Activated naive CD8-positive, alpha-beta T cell (primary cell): Measurements from ENCODE around the gene FKBP1B.
"Not testable (repeated sequence)": the region's sequence is repeated elsewhere in the genome, so short reads cannot be mapped to it uniquely, and the experiment has no call there.

Experiments used
- H3K27ac Mint-ChIP-seq: one replicate; pipeline ENCODE4 v1.8.0; 2021; ENCODE audit warnings: mixed read lengths
- H3K27me3 Mint-ChIP-seq: one replicate; pipeline ENCODE4 v1.8.0; 2021; ENCODE audit warnings: mixed read lengths
- H3K36me3 Mint-ChIP-seq: one replicate; pipeline ENCODE4 v1.8.0; 2021; ENCODE audit warnings: mixed read lengths
- H3K4me1 Mint-ChIP-seq: one replicate; pipeline ENCODE4 v1.8.0; 2021; ENCODE audit warnings: low read depth, mixed read lengths
- H3K4me3 Mint-ChIP-seq: one replicate; pipeline ENCODE4 v1.8.0; 2021; ENCODE audit warnings: mild to moderate bottlenecking, mixed read lengths
- H3K9me3 Mint-ChIP-seq: one replicate; pipeline ENCODE4 v1.8.0; 2021; ENCODE audit warnings: low read depth, mixed read lengths

The FKBP1B gene

GRCh38 chr2:24049485-24050021 is at the start of gene FKBP1B:
FKBP1B (plus strand) TSS chr2:24049741; CDS start chr2:24049850, 109 bp downstream.
- no peak within 1 kb of the TSS for H3K4me3 Mint-ChIP-seq
- H3K27ac Mint-ChIP-seq: no peak within 1 kb of the TSS
- H3K9me3 Mint-ChIP-seq: no peaks in the 10 kb centered on the region

DNA sequence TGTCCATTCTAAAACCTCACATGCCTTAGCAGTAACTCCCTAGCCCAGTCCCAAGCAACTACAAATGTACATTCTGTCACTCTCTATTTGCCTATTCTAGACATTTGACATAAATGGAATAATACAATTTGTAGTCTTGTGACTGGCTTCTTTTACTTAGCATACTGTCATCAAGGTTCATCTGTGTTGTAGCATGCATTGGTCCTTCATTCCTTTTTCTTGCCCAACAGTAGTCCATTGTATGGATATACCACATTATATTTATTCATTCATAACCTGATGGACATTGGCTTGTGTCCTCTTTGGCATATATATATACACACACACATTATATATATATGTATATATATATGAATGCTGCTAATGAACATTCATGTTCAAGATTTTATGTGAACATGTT is 41.8 kb upstream of the FKBP1B start:
- H3K4me1 Mint-ChIP-seq: peaks cover 5% of the 10 kb centered on the region
- no peaks in the 10 kb centered on the region for H3K36me3 Mint-ChIP-seq
- H3K27ac Mint-ChIP-seq: no peak overlapping the region

More at GRCh38 chr2:24049485-24050021, at the start of gene FKBP1B:
- no peaks in the 10 kb centered on the region for H3K36me3 Mint-ChIP-seq
- peaks cover 1% of the 10 kb centered on the region for H3K27me3 Mint-ChIP-seq
- peaks cover 25% of the 10 kb centered on the region for H3K4me1 Mint-ChIP-seq

GRCh38 chr2:24008672-24009366 is 40.7 kb upstream of the FKBP1B start:
- Mint-ChIP-seq H3K4me1 (peaks cover 5% of the 10 kb centered on the region), H3K27me3 (peaks cover 20% of the 10 kb centered on the region), H3K36me3 (no peaks in the 10 kb centered on the region), H3K4me3 (peak overlapping the region; percentile 60), H3K27ac (no peak overlapping the region), H3K9me3 (no peaks in the 10 kb centered on the region)

More for the DNA sequence above, 41.8 kb upstream of the FKBP1B start:
- Mint-ChIP-seq H3K9me3 (no peaks in the 10 kb centered on the region), H3K4me3 (no peak overlapping the region), H3K27me3 (peaks cover 15% of the 10 kb centered on the region)

GRCh38 chr2:24009367-24009679 is 40.2 kb upstream of the FKBP1B start:
- Mint-ChIP-seq H3K36me3 (no peaks in the 10 kb centered on the region), H3K27ac (no peak overlapping the region), H3K4me3 (peak overlapping the region; percentile 60), H3K27me3 (peaks cover 20% of the 10 kb centered on the region), H3K4me1 (peaks cover 5% of the 10 kb centered on the region), H3K9me3 (no peaks in the 10 kb centered on the region)

GRCh38 chr2:24009680-24010476 is 39.7 kb upstream of the FKBP1B start, which contains the start of gene MFSD2B:
MFSD2B (plus strand) TSS chr2:24010085; CDS start chr2:24010097, 12 bp downstream.
- no peak within 1 kb of the TSS for H3K27ac Mint-ChIP-seq
- H3K4me1 Mint-ChIP-seq: peaks cover 5% of the 10 kb centered on the region

GRCh38 chr2:24010477-24011249 is 38.9 kb upstream of the FKBP1B start:
- Mint-ChIP-seq H3K4me3 (no peak overlapping the region), H3K27me3 (peaks cover 22% of the 10 kb centered on the region), H3K9me3 (no peaks in the 10 kb centered on the region), H3K4me1 (peaks cover 5% of the 10 kb centered on the region), H3K36me3 (no peaks in the 10 kb centered on the region), H3K27ac (no peak overlapping the region)

More at GRCh38 chr2:24009680-24010476, 39.7 kb upstream of the FKBP1B start, which contains the start of gene MFSD2B:
- Mint-ChIP-seq H3K9me3 (no peaks in the 10 kb centered on the region), H3K36me3 (no peaks in the 10 kb centered on the region), H3K27me3 (peaks cover 22% of the 10 kb centered on the region), H3K4me3 (peak within 1 kb of the TSS; percentile 60)

DNA sequence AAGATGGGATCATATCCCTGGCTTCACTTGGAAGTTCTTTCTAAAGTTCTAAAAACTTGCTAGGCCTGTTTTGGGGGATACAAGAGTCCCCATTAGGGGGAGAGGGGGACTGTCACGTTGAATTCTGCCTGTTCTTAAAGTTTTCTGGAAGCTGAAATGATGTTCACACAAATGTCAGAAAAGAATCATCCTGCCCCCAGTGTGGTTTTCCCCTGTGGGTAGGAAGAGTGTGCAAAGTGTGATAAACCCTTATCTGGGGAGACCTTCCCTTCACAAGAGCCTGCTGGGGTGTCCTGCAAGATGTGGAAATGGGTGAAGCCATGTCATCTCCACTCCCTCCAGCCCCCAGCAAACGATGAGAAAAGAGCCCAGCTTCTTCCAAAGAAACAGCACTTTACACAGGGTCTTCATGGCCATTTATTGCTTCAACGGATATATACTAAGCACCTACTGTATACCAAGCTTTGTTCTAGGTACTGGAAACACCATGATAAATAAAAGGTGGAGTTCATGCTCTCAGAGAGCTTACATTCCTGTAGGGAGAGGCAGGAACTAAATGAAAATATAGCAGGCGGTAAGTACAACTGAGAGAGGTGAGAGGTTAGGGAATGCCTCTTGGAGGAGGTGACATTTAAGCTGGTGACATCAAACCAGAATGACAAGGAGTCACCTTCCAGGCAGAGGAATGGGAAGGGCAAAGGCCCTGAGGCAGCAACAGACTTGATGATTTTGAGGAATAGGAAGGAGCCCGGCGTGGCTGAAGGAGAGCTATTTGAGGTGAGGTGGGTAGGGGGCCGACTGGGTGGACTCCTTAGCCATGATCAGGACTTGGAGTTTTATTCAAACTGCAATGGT is 38.1 kb upstream of the FKBP1B start:
- Mint-ChIP-seq H3K4me1 (peaks cover 5% of the 10 kb centered on the region), H3K36me3 (no peaks in the 10 kb centered on the region), H3K9me3 (no peaks in the 10 kb centered on the region), H3K27ac (no peak overlapping the region), H3K4me3 (peak overlapping the region; percentile 34), H3K27me3 (peaks cover 22% of the 10 kb centered on the region)

DNA sequence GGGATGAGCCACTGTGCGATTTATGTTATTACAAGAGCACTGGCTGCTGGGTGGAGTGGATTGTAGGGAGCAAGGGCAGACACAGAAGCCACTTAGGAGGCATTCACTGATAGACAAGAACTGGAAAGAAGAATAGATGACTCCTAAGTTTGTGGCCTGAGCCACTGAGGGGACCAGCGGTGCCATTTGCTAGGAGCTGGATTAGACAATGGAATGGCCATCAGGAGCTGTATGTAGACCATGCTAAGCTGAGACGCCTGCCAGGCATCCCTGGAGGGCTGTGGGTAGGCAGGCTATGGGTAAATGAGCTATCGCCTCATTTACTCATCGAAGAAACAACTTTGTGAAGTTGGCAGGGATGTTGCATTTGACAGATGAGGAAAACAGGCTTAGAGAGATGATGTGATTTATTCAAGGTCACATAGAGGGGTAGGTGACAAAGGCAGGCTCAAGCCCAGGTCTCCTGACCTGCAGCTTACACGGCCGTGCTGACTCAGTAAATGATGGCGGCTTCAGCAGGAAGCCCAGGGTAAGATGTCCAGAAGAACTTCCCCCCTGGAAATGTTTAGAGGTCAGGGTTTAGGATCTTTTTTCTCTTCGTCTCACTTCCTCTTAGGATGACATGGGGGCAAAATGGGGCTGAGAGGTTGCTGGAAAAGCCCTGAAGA is 36.9 kb upstream of the FKBP1B start:
- H3K4me1 Mint-ChIP-seq: peaks cover 5% of the 10 kb centered on the region
- no peak overlapping the region for H3K27ac Mint-ChIP-seq
- H3K4me3 Mint-ChIP-seq: no peak overlapping the region
- H3K9me3 Mint-ChIP-seq: no peaks in the 10 kb centered on the region
- H3K27me3 Mint-ChIP-seq: peaks cover 22% of the 10 kb centered on the region
- H3K36me3 Mint-ChIP-seq: no peaks in the 10 kb centered on the region

GRCh38 chr2:24014902-24015301 is 34.6 kb upstream of the FKBP1B start:
- not testable (repeated sequence) for H3K4me1 Mint-ChIP-seq, H3K27ac Mint-ChIP-seq, H3K9me3 Mint-ChIP-seq, H3K4me3 Mint-ChIP-seq, H3K36me3 Mint-ChIP-seq
- peaks cover 18% of the 10 kb centered on the region for H3K27me3 Mint-ChIP-seq

GRCh38 chr2:24015562-24016375 is 33.8 kb upstream of the FKBP1B start:
- peaks cover 3% of the 10 kb centered on the region for H3K4me1 Mint-ChIP-seq
- no peaks in the 10 kb centered on the region for H3K9me3 Mint-ChIP-seq
- peaks cover 18% of the 10 kb centered on the region for H3K27me3 Mint-ChIP-seq
- no peak overlapping the region for H3K4me3 Mint-ChIP-seq
- H3K27ac Mint-ChIP-seq: no peak overlapping the region
- H3K36me3 Mint-ChIP-seq: no peaks in the 10 kb centered on the region

- Mint-ChIP-seq H3K36me3 (no peaks in the 10 kb centered on the region), H3K27ac (no peak overlapping the region), H3K4me1 (peaks cover under 1% of the 10 kb centered on the region), H3K4me3 (no peak overlapping the region), H3K27me3 (peaks cover 14% of the 10 kb centered on the region), H3K9me3 (no peaks in the 10 kb centered on the region)
Observed at GRCh38 chr2:24016376-24016761, 33.2 kb upstream of the FKBP1B start.

GRCh38 chr2:24016853-24017703 is 32.5 kb upstream of the FKBP1B start:
- H3K27me3 Mint-ChIP-seq: peaks cover 8% of the 10 kb centered on the region
- H3K9me3 Mint-ChIP-seq: no peaks in the 10 kb centered on the region
- H3K4me3 Mint-ChIP-seq: no peak overlapping the region
- no peaks in the 10 kb centered on the region for H3K36me3 Mint-ChIP-seq
- H3K27ac Mint-ChIP-seq: no peak overlapping the region
- no peaks in the 10 kb centered on the region for H3K4me1 Mint-ChIP-seq
